NCI-H82 (cell line): Measurements from ENCODE around the gene IQGAP1.
A peak's percentile ranks its signal among the peaks of the same experiment; 100 is the strongest.

Experiments
- DNase-seq: peaks from one replicate; lab custom pipeline; 2025; lab: John Stamatoyannopoulos, UW

IQGAP1 gene

GRCh38 chr15:90439946-90440345 is 51.9 kb downstream of the IQGAP1 start:
- DNase-seq = no peak

DNA sequence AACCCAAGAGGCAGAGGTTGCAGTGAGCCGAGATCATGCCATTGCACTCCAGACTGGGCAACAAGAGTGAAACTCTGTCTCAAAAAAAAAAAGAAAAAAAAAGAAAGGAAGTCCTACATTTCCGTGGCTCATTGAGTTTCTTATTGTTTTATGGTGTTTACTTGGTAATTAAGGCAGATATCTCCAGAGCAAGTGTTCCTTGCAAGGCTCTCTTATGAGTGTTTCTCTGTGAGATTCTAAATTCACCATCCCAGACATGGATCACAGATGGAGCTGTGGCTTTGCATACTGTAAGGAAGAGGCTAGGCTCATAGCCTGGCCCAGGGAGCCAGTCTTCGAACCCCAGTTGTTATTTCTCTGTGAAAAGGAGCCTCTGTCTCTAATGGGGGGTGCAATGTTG is 53.0 kb downstream of the IQGAP1 start:
- no peak for DNase-seq

GRCh38 chr15:90442423-90442822 is 54.4 kb downstream of the IQGAP1 start:
- DNase-seq = no peak

GRCh38 chr15:90449206-90449735 is 61.2 kb downstream of the IQGAP1 start:
- DNase-seq = no peak

- no peak for DNase-seq
These were observed 63.2 kb downstream of the IQGAP1 start for GRCh38 chr15:90451053-90451850.

DNA sequence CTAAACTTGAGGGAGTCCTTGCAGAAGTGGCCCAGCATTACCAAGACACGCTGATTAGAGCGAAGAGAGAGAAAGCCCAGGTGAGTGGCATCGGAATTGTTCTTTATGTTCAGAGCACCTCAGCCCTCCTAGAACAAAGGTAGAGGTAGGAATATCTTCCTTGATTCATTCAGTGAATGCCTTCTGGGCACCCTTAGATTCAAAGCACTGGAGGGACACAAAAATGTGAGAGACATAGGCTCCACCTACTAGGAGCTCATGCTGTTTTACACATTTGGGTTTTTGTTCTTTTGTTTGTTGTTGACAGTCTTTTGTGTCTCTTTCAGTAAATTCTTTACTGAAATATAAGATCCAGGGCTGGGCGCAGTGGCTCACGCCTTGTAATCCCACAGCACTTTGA is 68.2 kb downstream of the IQGAP1 start:
- DNase-seq = no peak

DNA sequence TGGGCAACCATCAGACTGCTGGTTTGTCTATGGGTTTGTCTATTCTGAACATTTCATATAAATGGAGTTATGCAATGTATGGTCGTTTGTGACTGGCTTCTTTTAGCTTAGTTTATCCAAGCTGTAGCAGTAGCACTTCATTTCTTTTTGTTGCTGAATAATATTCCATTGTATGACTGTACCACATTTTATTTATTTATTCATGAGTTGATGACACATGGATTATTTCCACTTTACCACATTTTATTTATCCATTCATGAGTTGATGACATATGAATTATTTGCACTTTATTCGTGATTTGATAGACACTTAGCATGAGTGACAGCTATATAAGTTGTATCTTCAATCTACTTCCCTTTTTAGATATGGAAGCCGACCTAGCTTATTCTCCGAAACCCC is 70.0 kb downstream of the IQGAP1 start:
- DNase-seq = no peak

DNA sequence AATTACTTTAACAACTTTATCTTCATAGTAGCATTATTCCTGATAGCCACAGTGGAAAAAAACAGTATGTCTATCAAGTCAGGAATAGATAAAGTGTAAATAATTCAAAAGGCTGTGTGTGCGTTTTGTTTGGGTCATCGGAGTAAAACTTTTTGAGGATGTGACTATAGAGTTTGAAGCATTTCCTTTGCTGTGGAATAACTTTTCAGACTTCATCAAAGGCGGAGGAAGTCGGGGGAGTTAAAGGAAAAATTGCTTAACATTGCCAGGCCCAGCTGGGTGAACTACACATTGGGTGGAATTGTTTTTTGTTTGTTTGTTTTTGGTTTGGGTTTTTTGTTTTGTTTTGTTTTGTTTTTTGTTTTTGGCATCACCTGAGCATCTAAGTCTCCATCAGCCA is 71.3 kb downstream of the IQGAP1 start:
- no peak for DNase-seq

DNA sequence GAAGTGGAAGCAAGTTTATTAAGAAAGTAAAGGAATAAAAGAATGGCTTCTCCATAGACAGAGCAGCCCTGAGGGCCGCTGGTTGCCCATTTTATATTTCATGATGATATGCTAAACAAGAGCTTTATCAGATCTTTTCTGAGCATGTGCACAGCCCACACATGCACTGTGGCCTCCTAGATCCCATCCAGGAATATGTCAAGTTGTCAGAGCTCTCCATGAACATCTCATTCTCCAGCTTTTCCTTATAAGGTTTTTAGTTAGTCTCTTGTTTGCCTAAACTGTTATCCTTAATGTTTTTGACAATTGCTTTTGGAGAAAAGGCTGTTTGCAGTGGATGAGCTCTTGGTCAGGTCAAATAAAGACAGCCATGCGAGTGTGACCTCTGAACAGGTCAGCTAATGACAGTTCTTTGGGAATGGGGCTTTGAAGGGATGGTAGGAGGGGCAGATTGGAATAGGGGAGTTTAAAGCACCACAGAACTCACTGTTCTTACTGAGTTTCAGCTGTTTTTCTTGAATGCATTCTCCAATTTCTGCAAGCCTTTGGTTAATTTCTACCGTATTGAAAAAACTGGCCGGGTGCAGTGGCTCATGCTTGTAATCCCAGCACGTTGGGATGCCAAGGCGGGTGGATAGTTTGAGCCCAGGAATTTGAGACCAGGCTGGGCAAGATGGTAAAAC is 72.2 kb downstream of the IQGAP1 start:
- DNase-seq = no peak

GRCh38 chr15:90463381-90463780 is 75.3 kb downstream of the IQGAP1 start:
- DNase-seq = no peak

GRCh38 chr15:90465140-90465929 is 77.3 kb downstream of the IQGAP1 start:
- no peak for DNase-seq

GRCh38 chr15:90465930-90466567 is 78.0 kb downstream of the IQGAP1 start:
- DNase-seq = no peak

GRCh38 chr15:90469723-90470122 is 81.7 kb downstream of the IQGAP1 start:
- DNase-seq = no peak

DNA sequence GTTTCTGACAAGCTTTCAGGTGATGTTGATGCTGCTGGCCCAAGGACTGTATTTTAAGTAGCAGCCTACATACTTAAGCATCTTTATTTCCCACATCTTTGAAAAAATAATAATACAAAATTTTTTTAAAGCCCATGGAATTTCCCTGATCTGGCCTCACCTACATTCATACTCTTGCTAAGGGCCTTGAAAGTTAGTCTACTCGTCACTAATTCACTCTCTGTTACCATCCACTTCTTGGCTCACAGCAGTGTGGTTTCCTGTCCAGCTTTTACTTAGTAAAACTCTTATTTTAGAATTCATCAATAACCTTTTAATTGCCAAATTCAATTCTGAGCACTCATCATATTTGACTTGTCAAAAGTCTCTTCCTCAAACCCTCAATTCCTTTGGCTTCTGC is 82.4 kb downstream of the IQGAP1 start:
- no peak for DNase-seq

- no peak for DNase-seq
These were observed 83.1 kb downstream of the IQGAP1 start for GRCh38 chr15:90471126-90471525.

DNA sequence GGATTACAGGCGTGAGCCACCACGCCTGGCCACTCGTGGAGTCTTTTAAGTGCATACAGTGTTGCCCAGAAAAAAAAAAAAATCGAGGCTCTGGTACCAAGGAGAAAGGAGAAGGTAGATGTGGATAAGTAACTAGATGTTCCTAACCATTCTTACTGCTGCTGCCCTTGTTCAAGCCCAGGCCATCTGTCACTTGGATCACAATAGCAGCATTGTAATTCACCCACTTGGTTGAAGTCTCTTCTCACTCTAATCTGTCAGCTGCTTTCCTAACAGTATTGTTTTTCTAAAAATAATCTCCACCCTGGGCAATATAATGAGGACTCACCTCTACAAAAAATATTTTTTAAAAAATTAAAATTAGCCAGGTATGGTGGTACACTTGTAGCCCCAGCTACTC is 83.7 kb downstream of the IQGAP1 start:
- peak; percentile 41 for DNase-seq

GRCh38 chr15:90478846-90479481 is 90.9 kb downstream of the IQGAP1 start:
- DNase-seq = no peak

GRCh38 chr15:90479656-90480055 is 91.6 kb downstream of the IQGAP1 start:
- no peak for DNase-seq

DNA sequence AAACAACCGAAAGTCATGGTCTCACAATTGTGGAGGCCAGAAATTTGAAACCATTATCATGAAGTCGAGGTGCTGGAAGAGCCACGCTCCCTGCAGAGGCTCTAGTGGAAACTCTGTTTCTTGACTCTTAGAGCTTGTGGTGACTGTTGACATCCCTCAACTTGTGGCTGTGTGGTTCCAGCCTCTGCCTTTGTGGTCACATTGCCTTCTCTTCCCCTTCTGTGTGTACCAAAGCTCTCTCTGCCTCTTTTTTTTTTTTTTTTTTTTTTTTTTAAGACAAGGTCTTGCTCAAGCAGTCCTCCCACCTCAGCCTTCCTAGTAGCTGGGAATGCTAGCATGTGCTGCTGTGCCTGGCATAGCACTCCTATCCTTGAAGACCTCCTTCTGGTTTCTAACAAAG is 93.0 kb downstream of the IQGAP1 start:
- no peak for DNase-seq

DNA sequence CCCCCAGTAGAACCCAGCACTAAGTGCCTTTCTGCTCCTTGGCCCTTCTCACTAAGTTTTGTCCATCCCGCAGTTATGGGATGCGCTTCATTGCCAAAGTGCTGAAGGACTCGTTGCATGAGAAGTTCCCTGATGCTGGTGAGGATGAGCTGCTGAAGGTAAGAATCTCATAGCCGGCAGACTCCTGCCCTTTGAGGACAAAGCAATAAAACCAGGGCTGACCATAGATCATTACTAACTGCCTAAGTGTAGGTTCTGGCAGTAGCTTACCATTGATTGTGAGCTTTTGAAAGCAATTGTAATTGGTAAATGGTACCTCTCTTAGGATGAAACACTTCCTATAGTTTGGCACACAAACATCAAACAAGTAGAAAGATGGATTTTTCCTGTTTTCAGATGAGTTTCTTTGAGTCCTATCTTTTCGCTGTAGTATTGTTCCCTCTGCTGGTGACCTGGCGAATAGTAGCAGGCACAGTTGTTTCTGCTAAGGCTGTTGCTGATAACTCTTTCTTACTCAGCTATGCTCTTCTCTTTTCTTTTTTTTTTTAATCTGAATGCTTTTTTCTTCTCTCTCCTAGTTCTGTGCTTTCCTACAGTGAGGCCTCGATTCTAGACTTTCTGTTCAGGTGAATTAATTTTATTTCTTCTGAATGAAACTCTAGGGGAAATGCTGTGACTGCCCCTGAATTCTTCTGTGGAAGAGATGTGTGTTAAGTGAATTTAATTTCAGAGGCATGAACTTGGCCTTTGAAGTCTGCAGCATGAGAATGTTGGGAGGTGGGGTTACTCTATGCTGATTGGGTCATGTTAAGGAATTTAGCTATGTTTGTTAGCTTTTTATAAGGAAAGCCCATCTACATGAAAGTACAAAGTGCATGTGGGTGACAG is 94.3 kb downstream of the IQGAP1 start:
- DNase-seq = peak; percentile 53

DNA sequence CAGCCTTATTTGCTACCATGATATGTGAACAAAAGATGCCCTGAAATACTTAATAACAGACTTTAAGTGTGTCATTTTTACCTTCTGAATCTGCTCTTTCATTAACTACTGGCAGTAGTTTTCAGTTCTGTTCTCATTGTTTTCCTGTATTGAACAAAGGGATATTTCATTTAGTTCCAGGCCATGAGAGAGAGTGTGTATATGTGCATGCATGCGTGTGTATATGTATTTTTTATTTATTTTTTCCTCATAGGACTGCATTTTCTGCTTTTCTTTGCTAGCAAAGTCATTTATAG is 94.9 kb downstream of the IQGAP1 start:
- no peak for DNase-seq
